A549 (cell line): ENCODE results near the gene PLEKHG3.

ENCODE experiments used
- CHD2 ChIP-seq: fragments of 150-350 bp; IDR thresholded peaks from 2 replicates; pipeline ENCODE4 v1.6.1; 2014; ENCODE audit warnings: low read length; ENCODE audit not compliant: partially characterized antibody
- CTCF ChIP-seq: fragments of >200 bp; sonication (Bioruptor Twin); formaldehyde crosslinking; IDR thresholded peaks from 3 replicates; pipeline ENCODE4 v1.5.1; 2016
- MAX ChIP-seq: IDR thresholded peaks from 2 replicates; pipeline ENCODE4 v1.6.1; 2012
- MAZ ChIP-seq: fragments of 150-350 bp; IDR thresholded peaks from 2 replicates; pipeline ENCODE4 v1.6.1; 2014; ENCODE audit warnings: antibody characterized with exemption, low read depth, low read length, borderline replicate concordance
- POLR2A ChIP-seq: IDR thresholded peaks from 2 replicates; pipeline ENCODE4 v1.6.1; 2012; ENCODE audit warnings: mild to moderate bottlenecking, low read length
- RARB ChIP-seq: fragments of 250-450 bp; sonication (Bioruptor Pico); IDR thresholded peaks from 2 replicates; pipeline ENCODE4 v1.8.0; 2021; ENCODE audit warnings: mild to moderate bottlenecking, moderate library complexity
- SMC3 ChIP-seq: fragments of >200 bp; sonication (Bioruptor Twin); formaldehyde crosslinking; IDR thresholded peaks from 3 replicates; pipeline ENCODE4 v1.6.1; 2018; ENCODE audit warnings: inconsistent platforms
- ZFP36 ChIP-seq: fragments of 450-650 bp; IDR thresholded peaks from 2 replicates; pipeline ENCODE4 v1.6.1; 2014; ENCODE audit warnings: borderline replicate concordance; ENCODE audit not compliant: partially characterized antibody

DNA sequence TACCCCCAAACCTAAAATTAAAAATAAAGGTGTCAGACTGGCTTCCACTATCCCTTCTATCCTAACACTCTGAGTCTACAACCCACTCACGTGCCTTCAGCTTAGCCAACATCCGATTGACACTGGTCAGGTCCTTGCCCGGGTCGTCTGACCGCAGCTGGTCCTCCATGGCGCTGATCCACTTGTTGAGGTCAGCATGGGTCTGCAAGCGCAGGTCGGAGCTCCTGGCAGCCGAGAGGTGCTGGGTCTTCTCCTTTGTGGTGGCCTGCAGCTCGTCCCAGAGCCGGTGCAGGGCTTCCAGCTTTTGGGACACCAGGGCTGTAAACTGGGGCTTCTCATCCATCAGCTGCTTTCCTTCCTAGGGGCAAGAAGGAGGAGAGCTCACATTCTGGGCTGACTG lies 78.0 kb downstream of the PLEKHG3 start:
- no peak for TF ChIP-seq MAX
- no peak for TF ChIP-seq CTCF
- no peak for TF ChIP-seq CHD2
- TF ChIP-seq MAZ: no peak
- no peak for TF ChIP-seq ZFP36
- TF ChIP-seq POLR2A: no peak
- no peak for TF ChIP-seq SMC3
- TF ChIP-seq RARB (CRISPR knock-in tag): no peak
